K562 (cell line): ENCODE measurements around the gene KRTAP5-5.

Source experiments
- ETV1 ChIP-seq: fragments of 450-650 bp; conservative IDR thresholded peaks from 2 replicates; pipeline ENCODE4 v1.6.1; 2016; ENCODE audit warnings: missing genetic modification characterization, control low read depth, low read depth, missing compliant biosample characterization
- FOXM1 ChIP-seq, 2 experiments: fragments of 450-650 bp in 1 of 2; sonication (generic) in 1 of 2; formaldehyde crosslinking in 1 of 2; IDR thresholded peaks; 2 replicates each; pipeline versions ENCODE4 v1.6.1 to v1.9.0; 2017 to 2022; ENCODE audit warnings: low read depth in 2 of 2, mild to moderate bottlenecking in 2 of 2, missing genetic modification reagents in 1 of 2, moderate library complexity in 1 of 2
- HDAC2 ChIP-seq: fragments of 450-650 bp; IDR thresholded peaks from 2 replicates; pipeline ENCODE4 v1.6.1; 2016; ENCODE audit warnings: mild to moderate bottlenecking
- HMG20A ChIP-seq: fragments of 450-650 bp; formaldehyde crosslinking; conservative IDR thresholded peaks from 2 replicates; pipeline ENCODE4 v1.4.0; 2020; ENCODE audit warnings: mild to moderate bottlenecking, mixed read lengths
- LARP7 ChIP-seq: fragments of 450-650 bp; IDR thresholded peaks from 2 replicates; pipeline ENCODE4 v1.6.1; 2016
- SMAD1 ChIP-seq: fragments of 150-350 bp; IDR thresholded peaks from 2 replicates; pipeline ENCODE4 v1.6.1; 2014; ENCODE audit warnings: low read length, low read depth; ENCODE audit not compliant: partially characterized antibody
- SPI1 ChIP-seq: IDR thresholded peaks from 2 replicates; pipeline ENCODE4 v1.6.1; 2011; ENCODE audit warnings: low read depth, low read length, control low read depth, borderline replicate concordance
- TAF1 ChIP-seq: IDR thresholded peaks from 2 replicates; pipeline ENCODE4 v1.6.1; 2011; ENCODE audit warnings: mild to moderate bottlenecking, low read length, moderate library complexity; ENCODE audit not compliant: insufficient read depth, control insufficient read depth, severe bottlenecking; ENCODE audit errors: extremely low read depth
- U2AF2 ChIP-seq: fragments of 200-400 bp; formaldehyde crosslinking; optimal IDR thresholded peaks from 2 replicates; pipeline ENCODE3; 2017; ENCODE audit warnings: low read depth, mild to moderate bottlenecking, low read length
- ZNF263 ChIP-seq: sonication (generic); formaldehyde crosslinking; IDR thresholded peaks from 2 replicates; pipeline ENCODE4 v1.8.0; 2022; ENCODE audit warnings: mild to moderate bottlenecking, missing genetic modification reagents, borderline replicate concordance

DNA sequence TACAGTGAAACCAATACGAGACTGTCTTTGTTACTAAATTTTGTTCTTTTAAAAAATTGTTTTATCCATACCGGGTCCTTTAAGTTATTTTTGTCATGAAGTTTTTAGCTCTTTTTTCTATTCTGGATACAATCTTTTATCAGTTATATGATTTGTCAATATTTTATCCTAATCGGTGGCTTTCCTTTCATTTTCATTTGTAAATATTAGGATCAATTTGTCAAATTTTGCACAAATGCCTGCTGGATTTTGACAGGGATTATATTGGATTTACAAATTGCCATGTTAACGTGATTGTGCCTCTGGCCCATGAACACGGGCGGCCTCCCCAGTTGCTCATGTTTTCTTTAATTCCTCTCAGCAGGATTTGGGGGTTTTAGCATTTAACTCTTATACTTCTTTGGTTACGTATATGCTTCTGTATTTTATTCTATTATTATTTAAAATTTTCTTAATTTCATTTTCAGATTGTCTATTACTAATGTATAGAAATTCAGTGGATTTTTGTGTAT is 46.7 kb downstream of the KRTAP5-5 start:
- TF ChIP-seq LARP7 (no peak), FOXM1 (IDR thresholded peaks at IDR 0.05; ENCODE audit: low read depth) (no peak), FOXM1 (CRISPR knock-in tag; IDR thresholded peaks at IDR 0.05; ENCODE audit: low read depth) (no peak), TAF1 (no peak), HMG20A (CRISPR knock-in tag) (no peak), ETV1 (tag) (no peak), U2AF2 (no peak), SMAD1 (no peak), HDAC2 (no peak), SPI1 (no peak), ZNF263 (no peak)
